OCI-LY3 (cell line): ENCODE results near the gene WARS2.

Experiments
- EZH2phosphoT487 ChIP-seq: fragments of 200-600 bp; shearing (Covaris generic); IDR thresholded peaks from 2 replicates; pipeline ENCODE4 v1.6.1; 2018; ENCODE audit warnings: antibody characterized with exemption, mixed run types, low read depth
- TF ChIP-seq, protein P1 (sequence below): fragments of 200-600, 300-600 bp; sonication (generic); IDR thresholded peaks from 2 replicates; pipeline ENCODE4 v1.5.1; 2014; ENCODE audit warnings: antibody characterized with exemption, low read length, low read depth

- TF ChIP-seq, protein P1, sequence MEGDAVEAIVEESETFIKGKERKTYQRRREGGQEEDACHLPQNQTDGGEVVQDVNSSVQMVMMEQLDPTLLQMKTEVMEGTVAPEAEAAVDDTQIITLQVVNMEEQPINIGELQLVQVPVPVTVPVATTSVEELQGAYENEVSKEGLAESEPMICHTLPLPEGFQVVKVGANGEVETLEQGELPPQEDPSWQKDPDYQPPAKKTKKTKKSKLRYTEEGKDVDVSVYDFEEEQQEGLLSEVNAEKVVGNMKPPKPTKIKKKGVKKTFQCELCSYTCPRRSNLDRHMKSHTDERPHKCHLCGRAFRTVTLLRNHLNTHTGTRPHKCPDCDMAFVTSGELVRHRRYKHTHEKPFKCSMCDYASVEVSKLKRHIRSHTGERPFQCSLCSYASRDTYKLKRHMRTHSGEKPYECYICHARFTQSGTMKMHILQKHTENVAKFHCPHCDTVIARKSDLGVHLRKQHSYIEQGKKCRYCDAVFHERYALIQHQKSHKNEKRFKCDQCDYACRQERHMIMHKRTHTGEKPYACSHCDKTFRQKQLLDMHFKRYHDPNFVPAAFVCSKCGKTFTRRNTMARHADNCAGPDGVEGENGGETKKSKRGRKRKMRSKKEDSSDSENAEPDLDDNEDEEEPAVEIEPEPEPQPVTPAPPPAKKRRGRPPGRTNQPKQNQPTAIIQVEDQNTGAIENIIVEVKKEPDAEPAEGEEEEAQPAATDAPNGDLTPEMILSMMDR, result no peak
- TF ChIP-seq EZH2phosphoT487, result no peak
Measured at GRCh38 chr1:119184972-119185371, 44.5 kb upstream of the WARS2 start.
